ENCODE measurements around the gene PREX1.

The PREX1 gene

GRCh38 chr20:48717095-48717672 is 110.6 kb downstream of the PREX1 start:
- DNase-seq (ENCODE audit: low read depth) = no peak

- no peak for DNase-seq (ENCODE audit: low read depth)
Measured at GRCh38 chr20:48716541-48716940, 111.3 kb downstream of the PREX1 start.

GRCh38 chr20:48716086-48716485 is 111.7 kb downstream of the PREX1 start:
- peak; percentile 26 for DNase-seq (ENCODE audit: low read depth)

- no peak for DNase-seq (ENCODE audit: low read depth)
Measured at GRCh38 chr20:48714764-48715163, 113.0 kb downstream of the PREX1 start.

- no peak for DNase-seq (ENCODE audit: low read depth)
Measured at GRCh38 chr20:48711696-48712464, 115.9 kb downstream of the PREX1 start.

GRCh38 chr20:48711044-48711428 is 116.8 kb downstream of the PREX1 start:
- DNase-seq (ENCODE audit: low read depth) = no peak

GRCh38 chr20:48710341-48711043 is 117.3 kb downstream of the PREX1 start:
- DNase-seq (ENCODE audit: low read depth) = no peak

GRCh38 chr20:48709744-48710143 is 118.1 kb downstream of the PREX1 start:
- DNase-seq (ENCODE audit: low read depth) = no peak

GRCh38 chr20:48709058-48709691 is 118.6 kb downstream of the PREX1 start:
- no peak for DNase-seq (ENCODE audit: low read depth)

GRCh38 chr20:48708630-48709029 is 119.2 kb downstream of the PREX1 start:
- no peak for DNase-seq (ENCODE audit: low read depth)

GRCh38 chr20:48708116-48708515 is 119.7 kb downstream of the PREX1 start:
- DNase-seq (ENCODE audit: low read depth) = no peak

- DNase-seq (ENCODE audit: low read depth) = no peak
Measured at GRCh38 chr20:48706710-48707365, 121.0 kb downstream of the PREX1 start.

- DNase-seq (ENCODE audit: low read depth) = no peak
Measured at GRCh38 chr20:48706116-48706656, 121.6 kb downstream of the PREX1 start.

GRCh38 chr20:48705240-48706115 is 122.3 kb downstream of the PREX1 start:
- DNase-seq (ENCODE audit: low read depth) = no peak

- no peak for DNase-seq (ENCODE audit: low read depth)
Measured at GRCh38 chr20:48704761-48705160, 123.0 kb downstream of the PREX1 start.

- DNase-seq (ENCODE audit: low read depth) = no peak
Measured at GRCh38 chr20:48703511-48704219, 124.1 kb downstream of the PREX1 start.

GRCh38 chr20:48703107-48703506 is 124.7 kb downstream of the PREX1 start:
- no peak for DNase-seq (ENCODE audit: low read depth)

- DNase-seq (ENCODE audit: low read depth) = no peak
Measured at GRCh38 chr20:48702455-48702913, 125.3 kb downstream of the PREX1 start.

- DNase-seq (ENCODE audit: low read depth) = no peak
Measured at GRCh38 chr20:48701702-48702101, 126.1 kb downstream of the PREX1 start.

All from activated T-cell treated with anti-CD3 and anti-CD28 coated beads for 1 hour (primary cell).